ENCODE results near the gene SLC35B2. TPM values are rescaled to one million over a fixed set of nuclear protein-coding genes. Genes with fewer than 3 reads are reported as not detected.

The SLC35B2 gene
- total RNA-seq, 1 experiment from 2014 or later, result 30.0 TPM

DNA sequence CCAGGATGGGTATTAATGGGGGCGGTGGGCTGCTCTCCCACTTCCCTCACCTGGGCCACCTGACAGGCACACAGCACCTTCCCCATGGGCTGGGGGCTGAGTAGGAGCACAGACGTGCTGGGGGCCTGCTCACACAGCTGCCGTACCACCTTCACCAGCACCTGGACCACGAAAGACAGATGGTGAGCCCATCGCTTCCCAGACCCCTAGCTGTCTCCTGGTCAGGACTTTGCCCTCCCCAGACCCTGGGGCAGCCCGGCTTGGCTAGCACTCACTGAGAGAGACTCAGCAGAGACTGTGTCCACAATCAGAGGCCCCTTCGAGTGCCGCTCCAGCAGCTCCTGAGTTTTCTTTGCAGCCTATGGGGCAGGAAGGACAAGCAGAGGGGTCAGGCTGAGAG, 43.8 kb upstream of the SLC35B2 start:
- Histone ChIP-seq H3K36me3 (ENCODE audit: insufficient read depth, low read length) (no peaks in the 10 kb centered on the region), H3K9me2 (replicated peaks; ENCODE audit: insufficient read depth, low read length) (no peaks in the 10 kb centered on the region), H3K4me3 (ENCODE audit: low read length) (no peak overlapping the region), H2AFZ (ENCODE audit: low read length) (no peak overlapping the region), H3K9me3 (ENCODE audit: low read length) (no peaks in the 10 kb centered on the region), H3K4me1 (ENCODE audit: low read length) (no peaks in the 10 kb centered on the region), H4K20me1 (ENCODE audit: insufficient read depth, low read depth, low read length) (0 out of 2 replicates have a peak, but pooled peaks cover 1% of the 10 kb centered on the region), H3K27me3 (ENCODE audit: low read length) (no peaks in the 10 kb centered on the region), H3K79me2 (ENCODE audit: low read length) (no peaks in the 10 kb centered on the region), H3K27ac (ENCODE audit: low read length) (no peak overlapping the region), H3K4me2 (ENCODE audit: low read depth, low read length, poor library complexity, severe bottlenecking) (no peak overlapping the region), H3K9ac (ENCODE audit: low read length) (no peak overlapping the region)
- DNase-seq, result no peak

DNA sequence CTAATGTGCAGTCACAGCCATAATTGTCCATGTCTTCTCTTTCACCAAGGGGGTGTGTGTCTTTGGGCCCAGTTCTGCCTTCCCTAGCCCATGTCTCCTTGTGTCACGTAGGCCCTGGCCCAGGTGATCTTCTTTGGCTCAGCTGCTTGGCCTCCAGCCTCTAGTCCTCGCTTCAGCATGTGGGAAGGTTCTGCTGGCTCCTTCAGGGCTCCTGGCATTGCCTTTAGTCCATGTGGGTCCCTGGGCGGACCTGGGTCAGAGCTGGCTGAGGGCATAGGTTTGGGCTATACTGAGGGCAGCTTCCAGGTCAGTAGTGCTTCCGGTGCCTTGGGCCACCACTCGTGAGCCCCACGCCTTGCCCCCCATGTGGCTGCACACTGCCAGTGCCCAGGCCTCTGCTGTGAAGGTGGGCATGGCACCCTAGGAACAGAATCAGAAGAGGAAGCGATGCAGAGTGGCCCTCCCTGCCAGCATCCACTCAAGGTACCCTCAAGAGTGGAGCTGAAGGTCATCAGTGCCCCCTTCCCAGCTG, 43.0 kb upstream of the SLC35B2 start:
- Histone ChIP-seq H3K4me2 (ENCODE audit: low read depth, low read length, poor library complexity, severe bottlenecking) (no peak overlapping the region), H3K4me1 (ENCODE audit: low read length) (no peaks in the 10 kb centered on the region), H3K27ac (ENCODE audit: low read length) (no peak overlapping the region), H3K9ac (ENCODE audit: low read length) (no peak overlapping the region), H3K4me3 (ENCODE audit: low read length) (no peak overlapping the region), H4K20me1 (ENCODE audit: insufficient read depth, low read depth, low read length) (0 out of 2 replicates have a peak, but pooled peaks cover 4% of the 10 kb centered on the region), H3K27me3 (ENCODE audit: low read length) (no peaks in the 10 kb centered on the region), H2AFZ (ENCODE audit: low read length) (no peak overlapping the region), H3K9me3 (ENCODE audit: low read length) (no peaks in the 10 kb centered on the region), H3K79me2 (ENCODE audit: low read length) (no peaks in the 10 kb centered on the region), H3K9me2 (replicated peaks; ENCODE audit: insufficient read depth, low read length) (no peaks in the 10 kb centered on the region), H3K36me3 (ENCODE audit: insufficient read depth, low read length) (no peaks in the 10 kb centered on the region)
- DNase-seq, result no peak

DNA sequence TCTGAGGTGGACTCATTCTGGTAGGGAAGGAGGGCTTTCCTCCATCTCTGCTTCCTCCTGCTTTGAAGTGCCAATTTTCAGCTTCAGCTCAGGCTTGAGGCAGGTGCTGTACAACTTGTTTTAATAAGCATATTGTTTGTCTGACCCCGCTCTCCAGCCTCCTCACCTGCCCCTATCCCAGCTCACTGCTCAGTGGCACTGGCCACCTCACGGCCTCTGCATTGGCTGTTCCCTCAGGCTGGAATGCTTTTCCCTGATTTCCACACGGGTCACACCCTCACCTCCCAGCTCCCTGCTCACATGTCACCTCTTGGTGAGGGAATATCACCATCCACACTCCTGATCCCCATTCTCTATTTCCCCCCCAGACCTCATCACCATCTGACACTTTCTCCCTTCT, 41.5 kb upstream of the SLC35B2 start:
- DNase-seq, result no peak
- Histone ChIP-seq H3K4me3 (ENCODE audit: low read length) (no peak overlapping the region), H3K9ac (ENCODE audit: low read length) (no peak overlapping the region), H3K36me3 (ENCODE audit: insufficient read depth, low read length) (no peaks in the 10 kb centered on the region), H3K4me1 (ENCODE audit: low read length) (no peaks in the 10 kb centered on the region), H4K20me1 (ENCODE audit: insufficient read depth, low read depth, low read length) (0 out of 2 replicates have a peak, but pooled peaks cover 4% of the 10 kb centered on the region), H3K9me2 (replicated peaks; ENCODE audit: insufficient read depth, low read length) (no peaks in the 10 kb centered on the region), H3K4me2 (ENCODE audit: low read depth, low read length, poor library complexity, severe bottlenecking) (no peak overlapping the region), H3K27me3 (ENCODE audit: low read length) (no peaks in the 10 kb centered on the region), H3K27ac (ENCODE audit: low read length) (no peak overlapping the region), H3K79me2 (ENCODE audit: low read length) (no peaks in the 10 kb centered on the region), H2AFZ (ENCODE audit: low read length) (no peak overlapping the region), H3K9me3 (ENCODE audit: low read length) (no peaks in the 10 kb centered on the region)

DNA sequence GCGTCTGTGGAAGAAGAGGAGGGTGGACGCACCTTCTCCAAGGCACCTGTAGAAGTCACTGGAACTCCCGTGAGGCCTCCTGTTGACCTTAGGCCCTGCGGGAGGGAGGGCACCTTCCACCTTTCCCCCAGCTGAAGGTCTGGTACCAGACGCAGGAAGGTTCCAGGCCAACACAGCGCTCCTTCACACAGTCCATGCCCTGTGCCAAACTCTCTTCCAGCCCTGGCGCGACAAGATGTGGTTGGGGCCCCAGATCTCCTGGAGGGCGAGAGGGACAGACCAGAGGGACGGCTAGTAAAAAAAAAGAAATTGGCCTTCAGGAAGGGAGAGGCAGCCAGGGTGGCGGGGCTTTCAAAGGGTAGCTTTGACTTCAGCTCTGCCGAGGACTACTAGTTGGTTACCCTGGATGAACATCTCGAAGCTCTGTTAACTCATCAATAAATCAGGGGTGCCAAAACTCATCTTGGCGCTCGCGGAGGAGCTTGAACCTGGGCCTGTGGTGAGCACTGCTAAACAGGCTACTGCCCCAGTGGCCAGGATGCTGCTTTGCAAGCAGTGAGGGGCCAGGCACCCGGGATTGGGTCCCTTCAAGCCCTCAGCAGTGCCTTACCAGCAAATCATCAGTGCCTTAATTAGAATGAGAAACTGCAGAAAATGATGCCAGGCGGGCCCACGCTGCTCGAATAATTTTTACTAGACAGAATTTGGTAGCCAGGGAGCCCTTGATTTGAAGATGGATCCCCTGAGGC, 40.9 kb upstream of the SLC35B2 start:
- H3K4me3 ChIP-seq (ENCODE audit: low read length), result no peak overlapping the region
- no peak overlapping the region for H2AFZ ChIP-seq (ENCODE audit: low read length)
- no peak overlapping the region for H3K9ac ChIP-seq (ENCODE audit: low read length)
- DNase-seq, result no peak
- H3K27ac ChIP-seq (ENCODE audit: low read length), result no peak overlapping the region
- no peaks in the 10 kb centered on the region for H3K79me2 ChIP-seq (ENCODE audit: low read length)
- no peaks in the 10 kb centered on the region for H3K27me3 ChIP-seq (ENCODE audit: low read length)
- H3K4me2 ChIP-seq (ENCODE audit: low read depth, low read length, poor library complexity, severe bottlenecking), result no peak overlapping the region
- H3K9me2 ChIP-seq (replicated peaks; ENCODE audit: insufficient read depth, low read length), result no peaks in the 10 kb centered on the region
- 0 out of 2 replicates have a peak, but pooled peaks cover 4% of the 10 kb centered on the region for H4K20me1 ChIP-seq (ENCODE audit: insufficient read depth, low read depth, low read length)
- no peaks in the 10 kb centered on the region for H3K9me3 ChIP-seq (ENCODE audit: low read length)
- H3K4me1 ChIP-seq (ENCODE audit: low read length), result no peaks in the 10 kb centered on the region
- no peaks in the 10 kb centered on the region for H3K36me3 ChIP-seq (ENCODE audit: insufficient read depth, low read length)

DNA sequence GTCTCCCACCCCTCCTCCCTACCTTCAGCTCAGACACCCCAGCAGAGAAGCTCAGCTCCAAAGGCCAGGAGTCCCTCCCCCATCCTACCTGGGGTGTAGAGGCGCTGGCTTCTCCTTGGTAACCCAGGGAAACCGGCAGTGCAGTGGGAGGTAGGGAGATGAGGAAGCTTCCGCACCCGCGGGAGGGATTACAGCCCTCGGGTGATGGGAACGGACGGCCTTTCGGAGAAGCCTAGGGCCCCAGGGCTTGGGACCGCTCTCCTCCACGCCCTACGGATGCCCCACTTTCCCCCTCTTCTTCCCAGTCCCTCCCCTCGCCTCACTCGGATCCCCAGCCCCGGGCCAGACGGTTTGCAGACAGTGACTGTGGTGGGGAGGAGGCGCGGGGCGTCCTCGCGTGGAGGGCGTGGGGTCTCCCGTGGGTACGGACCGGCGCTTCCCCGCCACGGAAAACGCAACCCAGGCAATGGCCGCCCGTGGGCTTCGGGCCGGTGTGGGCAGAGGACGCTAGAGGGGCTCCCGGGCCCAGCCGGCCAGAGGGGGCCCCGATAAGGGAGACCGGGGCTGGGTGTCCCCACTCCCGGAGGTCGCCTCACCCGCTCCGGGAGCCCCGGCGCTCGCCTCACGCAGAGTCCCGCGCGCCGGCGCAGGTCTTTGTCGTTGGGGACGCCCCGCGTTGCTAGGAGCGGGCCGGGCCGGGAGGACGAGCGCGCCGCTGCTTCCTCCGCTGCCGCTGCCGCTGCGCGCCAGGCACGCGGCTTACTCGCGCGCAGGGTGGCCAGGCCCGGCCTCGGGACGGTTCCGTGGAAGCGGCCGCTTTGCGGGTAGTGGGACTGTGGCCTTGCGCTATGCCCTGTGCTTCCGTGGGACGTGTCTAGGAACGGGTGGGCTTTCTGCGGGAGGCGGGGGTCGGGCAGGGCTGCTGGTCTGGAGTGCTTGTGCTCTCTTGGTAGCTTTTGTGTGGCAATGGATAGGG, 40.0 kb upstream of the SLC35B2 start:
- Histone ChIP-seq H3K9me2 (replicated peaks; ENCODE audit: insufficient read depth, low read length) (no peaks in the 10 kb centered on the region), H3K27me3 (ENCODE audit: low read length) (no peaks in the 10 kb centered on the region), H3K9me3 (ENCODE audit: low read length) (no peaks in the 10 kb centered on the region), H3K4me1 (ENCODE audit: low read length) (no peaks in the 10 kb centered on the region), H3K79me2 (ENCODE audit: low read length) (no peaks in the 10 kb centered on the region), H3K9ac (ENCODE audit: low read length) (no peak overlapping the region), H3K4me2 (ENCODE audit: low read depth, low read length, poor library complexity, severe bottlenecking) (no peak overlapping the region), H3K4me3 (ENCODE audit: low read length) (no peak overlapping the region), H3K36me3 (ENCODE audit: insufficient read depth, low read length) (no peaks in the 10 kb centered on the region), H2AFZ (ENCODE audit: low read length) (no peak overlapping the region), H3K27ac (ENCODE audit: low read length) (no peak overlapping the region), H4K20me1 (ENCODE audit: insufficient read depth, low read depth, low read length) (0 out of 2 replicates have a peak, but pooled peaks cover 4% of the 10 kb centered on the region)
- DNase-seq, result no peak

DNA sequence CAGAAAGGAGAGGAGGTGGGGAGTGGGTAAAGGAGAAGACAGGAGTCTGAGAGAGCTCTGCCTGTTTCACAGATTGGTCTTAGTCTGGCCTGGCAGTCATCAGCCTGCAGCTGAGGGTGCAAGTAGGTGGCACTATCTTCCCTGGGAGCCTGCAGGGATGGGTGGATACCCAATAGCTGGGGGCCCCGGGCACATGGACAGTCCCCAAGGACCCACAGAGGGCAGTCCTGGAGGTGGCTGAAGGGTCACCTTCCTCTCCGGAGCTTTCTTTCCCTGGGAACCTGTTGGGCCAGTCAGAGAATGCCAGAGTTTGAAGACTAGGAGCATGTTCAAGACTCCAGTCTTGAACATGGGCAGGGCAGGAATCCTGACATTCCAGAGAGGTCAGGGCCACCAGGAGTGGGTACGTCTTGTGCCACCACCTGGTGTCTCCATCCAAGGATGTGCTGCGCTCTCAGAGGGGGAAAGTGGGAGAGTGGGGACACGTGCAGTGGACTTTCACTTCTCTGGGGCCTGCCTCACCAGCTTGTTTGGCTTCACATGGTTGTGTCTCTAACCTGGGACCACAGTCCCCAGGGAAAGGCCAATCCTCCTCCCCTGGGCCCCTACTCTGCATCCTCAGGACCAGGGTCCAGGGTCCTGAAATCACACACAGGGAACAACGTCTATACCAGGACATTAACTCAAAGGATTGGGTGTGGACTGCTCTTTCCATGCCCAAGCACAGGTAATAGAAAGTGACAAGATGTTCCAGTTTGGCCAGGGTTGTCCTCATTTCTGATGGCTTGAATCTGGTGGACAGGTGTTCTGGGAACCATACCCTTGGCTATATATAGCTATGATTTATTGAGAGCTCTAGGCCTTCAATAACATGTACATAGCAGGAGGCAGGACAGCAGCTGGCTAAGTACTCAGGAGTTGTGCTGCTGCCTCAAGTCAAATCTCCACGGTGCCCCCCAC, 37.8 kb upstream of the SLC35B2 start:
- H3K4me2 ChIP-seq (ENCODE audit: low read depth, low read length, poor library complexity, severe bottlenecking), result no peak overlapping the region
- H2AFZ ChIP-seq (ENCODE audit: low read length), result no peak overlapping the region
- no peaks in the 10 kb centered on the region for H3K27me3 ChIP-seq (ENCODE audit: low read length)

DNA sequence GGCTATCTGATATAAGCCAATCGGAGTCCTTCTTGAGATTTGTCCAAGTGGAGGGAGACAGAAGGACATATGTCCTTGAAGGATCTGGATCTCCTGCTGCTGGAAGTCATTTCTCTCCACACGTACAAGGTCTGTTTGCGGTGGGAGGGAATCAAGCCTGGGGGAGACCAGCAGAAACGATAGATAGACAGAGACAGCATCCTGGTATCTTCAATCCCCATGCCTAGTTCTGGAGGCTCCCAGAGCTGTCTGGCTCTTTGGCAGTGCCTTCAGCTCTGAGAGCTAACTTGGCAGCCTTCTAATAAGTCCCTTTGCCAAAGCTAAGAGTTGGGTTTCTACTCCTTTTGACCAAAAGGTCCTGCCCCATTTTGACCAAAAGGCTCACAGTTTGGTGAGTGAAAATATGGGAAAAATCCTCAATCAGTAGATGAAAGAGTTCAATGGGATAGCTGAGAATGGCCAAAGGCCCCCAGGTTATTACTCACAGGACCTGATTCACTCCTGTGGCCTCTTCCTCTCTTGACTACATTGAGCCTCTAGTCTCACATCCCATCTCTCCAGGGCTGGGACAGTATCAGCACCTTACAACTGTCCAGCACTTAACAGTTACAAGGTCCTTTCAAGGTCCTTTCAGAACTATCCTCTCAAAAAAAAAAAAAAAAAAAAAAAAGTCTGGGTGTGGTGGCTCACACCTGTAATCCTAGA, 35.5 kb upstream of the SLC35B2 start:
- H3K4me2 ChIP-seq (ENCODE audit: low read depth, low read length, poor library complexity, severe bottlenecking), result no peak overlapping the region
- no peak overlapping the region for H3K27ac ChIP-seq (ENCODE audit: low read length)
- no peaks in the 10 kb centered on the region for H3K79me2 ChIP-seq (ENCODE audit: low read length)
- no peaks in the 10 kb centered on the region for H3K9me3 ChIP-seq (ENCODE audit: low read length)
- H3K36me3 ChIP-seq (ENCODE audit: insufficient read depth, low read length), result no peaks in the 10 kb centered on the region
- H3K9ac ChIP-seq (ENCODE audit: low read length), result no peak overlapping the region
- H3K9me2 ChIP-seq (replicated peaks; ENCODE audit: insufficient read depth, low read length), result no peaks in the 10 kb centered on the region
- no peaks in the 10 kb centered on the region for H3K27me3 ChIP-seq (ENCODE audit: low read length)
- no peak overlapping the region for H2AFZ ChIP-seq (ENCODE audit: low read length)
- DNase-seq, result no peak
- no peaks in the 10 kb centered on the region for H3K4me1 ChIP-seq (ENCODE audit: low read length)
- H3K4me3 ChIP-seq (ENCODE audit: low read length), result no peak overlapping the region
- 0 out of 2 replicates have a peak, but pooled peaks cover 4% of the 10 kb centered on the region for H4K20me1 ChIP-seq (ENCODE audit: insufficient read depth, low read depth, low read length)

More for the DNA sequence above, 37.8 kb upstream of the SLC35B2 start:
- H3K9me2 ChIP-seq (replicated peaks; ENCODE audit: insufficient read depth, low read length), result no peaks in the 10 kb centered on the region
- no peaks in the 10 kb centered on the region for H3K36me3 ChIP-seq (ENCODE audit: insufficient read depth, low read length)
- 0 out of 2 replicates have a peak, but pooled peaks cover 4% of the 10 kb centered on the region for H4K20me1 ChIP-seq (ENCODE audit: insufficient read depth, low read depth, low read length)
- H3K4me3 ChIP-seq (ENCODE audit: low read length), result no peak overlapping the region
- H3K79me2 ChIP-seq (ENCODE audit: low read length), result no peaks in the 10 kb centered on the region
- H3K27ac ChIP-seq (ENCODE audit: low read length), result no peak overlapping the region
- H3K9ac ChIP-seq (ENCODE audit: low read length), result no peak overlapping the region
- DNase-seq, result no peak
- H3K4me1 ChIP-seq (ENCODE audit: low read length), result no peaks in the 10 kb centered on the region
- H3K9me3 ChIP-seq (ENCODE audit: low read length), result no peaks in the 10 kb centered on the region

Data from Karpas-422 (cell line).